IMR-90 (cell line): Measurements from ENCODE around the gene PNKP. TPM values are rescaled to one million over a fixed set of nuclear protein-coding genes. Genes with fewer than 3 reads are reported as not detected.

Experiments
- ATAC-seq: fragments of 200-7000 bp; cut with Tn5 transposase; 2 replicates; pipeline ENCODE4 v1.9.1; 2020; ENCODE audit warnings: low read depth, mild to moderate bottlenecking, moderate library complexity
- BruUV-seq: library from RNA; stranded (reverse); fragments of 400-500 nt; replicated peaks from 2 replicates; lab custom pipeline; 2021; lab: Mats Ljungman, UMichigan
- CTCF ChIA-PET: fragments of 300-600 bp; formaldehyde crosslinking; extraction: SDS; loops from one replicate; lab custom pipeline; 2021; ENCODE audit warnings: antibody characterized with exemption; lab: Yijun Ruan, JAX
- POLR2A ChIA-PET: fragments of 300-600 bp; sonication (Branson Sonifier 250); formaldehyde crosslinking; loops from one replicate; lab custom pipeline; 2022; ENCODE audit warnings: antibody characterized with exemption; ENCODE audit not compliant: unreplicated experiment; lab: Charles Lee
- DNase-seq: peaks from one replicate; pipeline ENCODE4 v3.0.0; 2013
- H2AFZ ChIP-seq: replicated peaks from 2 replicates; pipeline ENCODE3; 2013; ENCODE audit warnings: low read length, mild to moderate bottlenecking; ENCODE audit not compliant: poor library complexity
- H2AK5ac ChIP-seq: 2 replicates; pipeline ENCODE4 v1.6.1; 2013; ENCODE audit warnings: low read depth, low read length, inconsistent platforms
- H2AK9ac ChIP-seq: replicated peaks from 2 replicates; pipeline ENCODE3; 2013; ENCODE audit warnings: mild to moderate bottlenecking, low read depth, low read length, moderate library complexity; ENCODE audit not compliant: poor library complexity
- H2BK120ac ChIP-seq: 2 replicates; pipeline ENCODE4 v1.6.1; 2013; ENCODE audit warnings: low read depth, low read length, inconsistent platforms
- H2BK15ac ChIP-seq: 3 replicates; pipeline ENCODE4 v1.6.1; 2013; ENCODE audit warnings: low read depth, low read length, inconsistent platforms
- H2BK20ac ChIP-seq: 2 replicates; pipeline ENCODE4 v1.6.1; 2013; ENCODE audit warnings: low read depth, mild to moderate bottlenecking, inconsistent platforms, low read length, moderate library complexity
- H2BK5ac ChIP-seq: 2 replicates; pipeline ENCODE4 v1.6.1; 2013; ENCODE audit warnings: mild to moderate bottlenecking, low read depth, low read length, inconsistent platforms; ENCODE audit not compliant: poor library complexity, severe bottlenecking
- H3K14ac ChIP-seq: replicated peaks from 2 replicates; pipeline ENCODE4 v1.6.1; 2013; ENCODE audit warnings: low read depth, low read length, inconsistent platforms
- H3K18ac ChIP-seq: 2 replicates; pipeline ENCODE4 v1.6.1; 2013; ENCODE audit warnings: low read depth, low read length, control low read depth
- H3K23ac ChIP-seq: 2 replicates; pipeline ENCODE4 v1.6.1; 2013; ENCODE audit warnings: low read depth, low read length, inconsistent platforms
- H3K27ac ChIP-seq: 2 replicates; pipeline ENCODE4 v1.5.1; 2013; ENCODE audit warnings: mild to moderate bottlenecking, control low read depth, low read length; ENCODE audit not compliant: insufficient read depth
- H3K27me3 ChIP-seq: 2 replicates; pipeline ENCODE4 v1.6.1; 2013; ENCODE audit warnings: low read length; ENCODE audit not compliant: control insufficient read depth, insufficient read depth
- H3K36me3 ChIP-seq: 2 replicates; pipeline ENCODE4 v1.6.1; 2013; ENCODE audit warnings: low read length, mixed read lengths; ENCODE audit not compliant: control insufficient read depth, insufficient read depth
- H3K4ac ChIP-seq: 2 replicates; pipeline ENCODE4 v1.6.1; 2013; ENCODE audit warnings: low read depth, low read length, inconsistent platforms
- H3K4me1 ChIP-seq: 2 replicates; pipeline ENCODE4 v1.6.1; 2013; ENCODE audit warnings: low read length, mixed read lengths; ENCODE audit not compliant: control insufficient read depth, insufficient read depth
- H3K4me2 ChIP-seq: 2 replicates; pipeline ENCODE4 v1.6.1; 2013; ENCODE audit warnings: low read depth, mild to moderate bottlenecking, control low read depth, low read length, moderate library complexity
- H3K4me3 ChIP-seq: 2 replicates; pipeline ENCODE4 v1.5.1; 2013; ENCODE audit warnings: low read depth, mild to moderate bottlenecking, control low read depth, low read length, moderate library complexity; ENCODE audit not compliant: insufficient read depth
- H3K56ac ChIP-seq: 2 replicates; pipeline ENCODE4 v1.6.1; 2013; ENCODE audit warnings: low read length, inconsistent platforms; ENCODE audit not compliant: insufficient read depth; ENCODE audit errors: extremely low read depth
- H3K79me1 ChIP-seq, 2 experiments: 2 replicates each; pipeline ENCODE4 v1.6.1; 2013; ENCODE audit warnings: low read length in 2 of 2, inconsistent platforms in 1 of 2, low read depth in 1 of 2
- H3K9ac ChIP-seq: 2 replicates; pipeline ENCODE4 v1.6.1; 2013; ENCODE audit warnings: low read depth, low read length, control low read depth
- H3K9me1 ChIP-seq: 2 replicates; pipeline ENCODE4 v1.6.1; 2013; ENCODE audit warnings: low read length, inconsistent platforms; ENCODE audit not compliant: insufficient read depth
- H3K9me3 ChIP-seq: 2 replicates; pipeline ENCODE4 v1.6.1; 2013; ENCODE audit warnings: low read length; ENCODE audit not compliant: control insufficient read depth, insufficient read depth
- H4K20me1 ChIP-seq: 2 replicates; pipeline ENCODE4 v1.6.1; 2013; ENCODE audit warnings: low read length, inconsistent platforms; ENCODE audit not compliant: insufficient read depth
- H4K5ac ChIP-seq: 2 replicates; pipeline ENCODE4 v1.6.1; 2013; ENCODE audit warnings: mild to moderate bottlenecking, low read depth, low read length, control low read depth
- H4K8ac ChIP-seq, 2 experiments: 2 replicates each; pipeline ENCODE4 v1.6.1; 2013; ENCODE audit warnings: low read depth in 2 of 2, low read length in 2 of 2, control low read depth in 1 of 2, inconsistent platforms in 1 of 2
- H4K91ac ChIP-seq: 2 replicates; pipeline ENCODE4 v1.6.1; 2013; ENCODE audit warnings: low read depth, low read length, inconsistent platforms; ENCODE audit not compliant: insufficient read depth
- CEBPB ChIP-seq: IDR thresholded peaks from 2 replicates; pipeline ENCODE4 v1.6.1; 2012; ENCODE audit warnings: low read depth, low read length, improper control_type of control experiment
- CHD1 ChIP-seq: IDR thresholded peaks from 2 replicates; pipeline ENCODE4 v1.6.1; 2012; ENCODE audit warnings: low read depth, low read length, improper control_type of control experiment
- MAFK ChIP-seq: IDR thresholded peaks from 2 replicates; pipeline ENCODE4 v1.6.1; 2012; ENCODE audit warnings: low read depth, low read length, improper control_type of control experiment
- MAZ ChIP-seq: IDR thresholded peaks from 2 replicates; pipeline ENCODE4 v1.6.1; 2012; ENCODE audit warnings: low read depth, mild to moderate bottlenecking, low read length, improper control_type of control experiment, moderate library complexity, borderline replicate concordance
- MXI1 ChIP-seq: IDR thresholded peaks from 2 replicates; pipeline ENCODE4 v1.6.1; 2012; ENCODE audit warnings: low read depth, mild to moderate bottlenecking, low read length, moderate library complexity, borderline replicate concordance
- NFE2L2 ChIP-seq: fragments of 150-350 bp; IDR thresholded peaks from 2 replicates; pipeline ENCODE4 v1.6.1; 2016; ENCODE audit warnings: low read depth, mild to moderate bottlenecking, low read length
- POLR2A ChIP-seq: IDR thresholded peaks from 2 replicates; pipeline ENCODE4 v1.6.1; 2012; ENCODE audit warnings: mild to moderate bottlenecking, low read depth, low read length
- RAD21 ChIP-seq: IDR thresholded peaks from 2 replicates; pipeline ENCODE4 v1.6.1; 2012; ENCODE audit warnings: low read length, improper control_type of control experiment
- RFX5 ChIP-seq: IDR thresholded peaks from 2 replicates; pipeline ENCODE4 v1.8.0; 2012; ENCODE audit warnings: low read depth, mild to moderate bottlenecking, low read length, moderate library complexity
- SMC3 ChIP-seq: fragments of 150-350 bp; IDR thresholded peaks from 2 replicates; pipeline ENCODE4 v1.6.1; 2016; ENCODE audit warnings: low read depth, mild to moderate bottlenecking, antibody characterized with exemption, low read length, moderate library complexity
- WGBS, 2 experiments: methylation state at CpG; one replicate each; pipeline versions ENCODE4 v1.1.5 to v1.1.7; 2013; ENCODE audit warnings: missing lambda C conversion rate in 2 of 2; ENCODE audit not compliant: insufficient read length in 1 of 2; ENCODE audit errors: extremely low coverage in 2 of 2; 5-methylcytosine and 5-hydroxymethylcytosine counted together
- dilution Hi-C: fragments of 300-500 bp; cut with HindIII; formaldehyde crosslinking; loops from one replicate; pipeline ENCODE4 v1.14.3; 2018; ENCODE audit warnings: low sequenced_read_pairs; ENCODE audit not compliant: unreplicated experiment
- in situ Hi-C: fragments of 300-500 bp; cut with MboI; formaldehyde crosslinking; loops from 3 replicates; pipeline ENCODE4 v1.14.3; 2019; ENCODE audit warnings: low sequenced_read_pairs, inconsistent platforms, mixed read lengths
- intact Hi-C: fragments of 100-400 bp; cut with micrococcal nuclease; formaldehyde crosslinking; loops from 2 replicates; pipeline ENCODE4 v1.10.0; 2022
- polyA plus RNA-seq, 3 experiments: library from polyadenylated mRNA; depleted of rRNA; stranded (reverse); fragments of >200 nt; gene quantifications; 2 replicates each; pipeline ENCODE4 v1.2.3, GENCODE V29; 2012; ENCODE audit warnings: low replicate concordance in 1 of 3
- total RNA-seq: library from RNA; depleted of rRNA; stranded (reverse); fragments of >200 nt; gene quantifications from 2 replicates; pipeline ENCODE4 v1.2.3, GENCODE V29; 2012
- TF ChIP-seq, protein P1 (sequence below): conservative IDR thresholded peaks from 2 replicates; pipeline ENCODE4 v1.5.1; 2012; ENCODE audit warnings: mild to moderate bottlenecking, low read depth, low read length, improper control_type of control experiment
- TF ChIP-seq, protein P2 (sequence below): fragments of 150-350 bp; IDR thresholded peaks from 2 replicates; pipeline ENCODE4 v1.6.1; 2016; ENCODE audit warnings: low read depth, mild to moderate bottlenecking, low read length, moderate library complexity, borderline replicate concordance
- TF ChIP-seq, protein P3 (sequence below): fragments of 150-350 bp; IDR thresholded peaks from 2 replicates; pipeline ENCODE4 v1.6.1; 2017; ENCODE audit warnings: mild to moderate bottlenecking, antibody characterized with exemption, low read length, low read depth

The PNKP gene
- total and polyA plus RNA-seq, 2 of the 4 experiments (the other 2 are of a cell fraction): 14.2 to 25.0 TPM

DNA sequence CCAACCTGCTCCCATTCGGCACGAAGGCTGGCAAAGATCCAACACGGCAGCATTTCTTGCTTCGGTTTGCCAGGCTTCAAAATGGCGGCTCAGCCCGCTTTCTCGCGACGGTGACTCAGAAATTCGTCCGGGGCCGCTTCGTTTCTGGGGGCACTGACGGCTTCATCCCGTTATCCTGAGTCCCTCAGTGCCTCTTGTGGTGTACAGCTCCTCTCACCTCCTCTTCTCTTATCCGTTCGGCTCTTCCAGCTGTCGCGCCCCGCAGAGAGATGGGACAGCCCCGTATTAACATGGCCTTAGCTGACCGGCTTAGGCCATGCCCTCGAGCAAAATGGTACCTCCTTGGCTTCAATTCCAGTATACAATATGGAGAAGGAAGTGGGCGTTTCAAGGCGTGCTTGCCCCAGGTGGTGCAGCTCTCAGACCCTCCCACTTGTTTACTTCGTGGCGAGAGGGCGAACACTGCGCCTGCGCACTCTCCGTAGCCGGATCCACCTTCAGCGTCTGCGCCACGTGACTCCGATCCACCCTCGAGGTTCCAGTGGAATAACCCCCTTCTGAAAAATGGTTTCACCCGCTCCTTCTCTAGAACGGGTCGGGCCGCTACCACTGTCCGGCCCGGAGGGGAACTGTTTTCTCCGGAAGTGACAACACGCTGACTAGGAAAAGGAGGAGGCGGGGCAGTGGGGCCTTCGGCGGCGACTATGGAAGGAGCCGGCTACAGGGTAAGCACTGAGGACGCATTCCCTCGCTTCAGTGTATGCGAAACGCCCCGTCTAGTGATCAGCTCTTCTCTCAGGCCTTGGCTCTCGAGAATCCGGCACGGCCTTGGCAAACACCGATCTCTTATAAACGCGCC is 9.9 kb upstream of the PNKP start, which contains the start of the genes AKT1S1 and TBC1D17:
Gene AKT1S1 (minus strand): TSS at position 336 of the 859 bp plus-strand sequence. CDS start 4,060 bp downstream, outside the sequence.
Gene TBC1D17 (plus strand): TSS at position 683 of the 859 bp plus-strand sequence. CDS start 22 bp downstream, at position 705.
- H2BK5ac ChIP-seq: peak within 1 kb of the TSS; percentile 97
- H3K14ac ChIP-seq: peak within 1 kb of the TSS; percentile 100
- peak within 1 kb of the TSS; percentile 97 for H2AK5ac ChIP-seq
- H3K4me1 ChIP-seq: peaks cover 7% of the 10 kb centered on the region
- peak within 1 kb of the TSS; percentile 99 for H2AFZ ChIP-seq
- H3K56ac ChIP-seq: peak within 1 kb of the TSS; percentile 99
- H3K18ac ChIP-seq: peak within 1 kb of the TSS; percentile 92
- peak within 1 kb of the TSS; percentile 100 for H2AK9ac ChIP-seq
- H3K9me1 ChIP-seq: peaks cover 10% of the 10 kb centered on the region
- intact Hi-C loops: loop anchor here (5.0 kb wide), 1 partner anchor 150 kb away; the partner anchor contains the start of genes VRK3 and ZNF473
- dilution Hi-C loops: no loop called here
- peak within 1 kb of the TSS; percentile 97 to 99 for H4K8ac ChIP-seq
- H3K4me2 ChIP-seq: peak within 1 kb of the TSS; percentile 99
- peak within 1 kb of the TSS; percentile 97 for H3K9ac ChIP-seq
- H2BK15ac ChIP-seq: peak within 1 kb of the TSS; percentile 100
- H3K36me3 ChIP-seq: peaks cover 25% of the 10 kb centered on the region; the same call in 1 of the 2 replicates
- H3K79me1 ChIP-seq: peaks cover 22 to 50% of the 10 kb centered on the region in 2 experiments
- peak within 1 kb of the TSS; percentile 99 for H2BK20ac ChIP-seq
- BruUV-seq: TSS peak; percentile 62
- CTCF ChIA-PET: no interaction called here
- DNase-seq: peak; percentile 100
- H3K4ac ChIP-seq: peak within 1 kb of the TSS; percentile 99
- H3K9me3 ChIP-seq: no peaks in the 10 kb centered on the region
- H3K4me3 ChIP-seq: peak within 1 kb of the TSS; percentile 63
- POLR2A ChIA-PET: interaction anchor here (0.6 to 1.3 kb wide), 3 partner anchors 11 to 347 kb away, joined by 4 to 9 read pairs (median 6); no protein-coding TSS in a partner anchor
- WGBS, 2 experiments: 1% methylated on average over 16 of the region's 61 CpGs; no CpG with 5 or more reads in 1 of the 2 experiments
- no peaks in the 10 kb centered on the region; the same call in 1 of the 2 replicates for H4K20me1 ChIP-seq
- peak; percentile 68 for ATAC-seq
- peak within 1 kb of the TSS; percentile 99 for H4K91ac ChIP-seq
- no peaks in the 10 kb centered on the region for H3K27me3 ChIP-seq
- peak within 1 kb of the TSS; percentile 99 for H2BK120ac ChIP-seq
- peak within 1 kb of the TSS; percentile 97 for H3K27ac ChIP-seq
- H3K23ac ChIP-seq: peak within 1 kb of the TSS; percentile 99
- peak within 1 kb of the TSS; percentile 98 for H4K5ac ChIP-seq
- in situ Hi-C loops: no loop called here
- TF ChIP-seq, protein P1, sequence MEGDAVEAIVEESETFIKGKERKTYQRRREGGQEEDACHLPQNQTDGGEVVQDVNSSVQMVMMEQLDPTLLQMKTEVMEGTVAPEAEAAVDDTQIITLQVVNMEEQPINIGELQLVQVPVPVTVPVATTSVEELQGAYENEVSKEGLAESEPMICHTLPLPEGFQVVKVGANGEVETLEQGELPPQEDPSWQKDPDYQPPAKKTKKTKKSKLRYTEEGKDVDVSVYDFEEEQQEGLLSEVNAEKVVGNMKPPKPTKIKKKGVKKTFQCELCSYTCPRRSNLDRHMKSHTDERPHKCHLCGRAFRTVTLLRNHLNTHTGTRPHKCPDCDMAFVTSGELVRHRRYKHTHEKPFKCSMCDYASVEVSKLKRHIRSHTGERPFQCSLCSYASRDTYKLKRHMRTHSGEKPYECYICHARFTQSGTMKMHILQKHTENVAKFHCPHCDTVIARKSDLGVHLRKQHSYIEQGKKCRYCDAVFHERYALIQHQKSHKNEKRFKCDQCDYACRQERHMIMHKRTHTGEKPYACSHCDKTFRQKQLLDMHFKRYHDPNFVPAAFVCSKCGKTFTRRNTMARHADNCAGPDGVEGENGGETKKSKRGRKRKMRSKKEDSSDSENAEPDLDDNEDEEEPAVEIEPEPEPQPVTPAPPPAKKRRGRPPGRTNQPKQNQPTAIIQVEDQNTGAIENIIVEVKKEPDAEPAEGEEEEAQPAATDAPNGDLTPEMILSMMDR: no peak
- TF ChIP-seq NFE2L2 (peak; percentile 28; the same call in 1 of the 2 replicates), RFX5 (no peak), SMC3 (no peak; the same call in 1 of the 2 replicates), CEBPB (no peak), MAZ (0 out of 2 replicates have a peak, but pooled peaks have one; percentile 52), POLR2A (peak; percentile 94), MXI1 (peak; percentile 79), MAFK (peak; percentile 54), RAD21 (no peak), CHD1 (peak; percentile 98; the same call in 1 of the 2 replicates)
- TF ChIP-seq, protein P2, sequence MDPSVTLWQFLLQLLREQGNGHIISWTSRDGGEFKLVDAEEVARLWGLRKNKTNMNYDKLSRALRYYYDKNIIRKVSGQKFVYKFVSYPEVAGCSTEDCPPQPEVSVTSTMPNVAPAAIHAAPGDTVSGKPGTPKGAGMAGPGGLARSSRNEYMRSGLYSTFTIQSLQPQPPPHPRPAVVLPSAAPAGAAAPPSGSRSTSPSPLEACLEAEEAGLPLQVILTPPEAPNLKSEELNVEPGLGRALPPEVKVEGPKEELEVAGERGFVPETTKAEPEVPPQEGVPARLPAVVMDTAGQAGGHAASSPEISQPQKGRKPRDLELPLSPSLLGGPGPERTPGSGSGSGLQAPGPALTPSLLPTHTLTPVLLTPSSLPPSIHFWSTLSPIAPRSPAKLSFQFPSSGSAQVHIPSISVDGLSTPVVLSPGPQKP: 0 out of 2 replicates have a peak, but pooled peaks have one; percentile 58
- TF ChIP-seq, protein P3, sequence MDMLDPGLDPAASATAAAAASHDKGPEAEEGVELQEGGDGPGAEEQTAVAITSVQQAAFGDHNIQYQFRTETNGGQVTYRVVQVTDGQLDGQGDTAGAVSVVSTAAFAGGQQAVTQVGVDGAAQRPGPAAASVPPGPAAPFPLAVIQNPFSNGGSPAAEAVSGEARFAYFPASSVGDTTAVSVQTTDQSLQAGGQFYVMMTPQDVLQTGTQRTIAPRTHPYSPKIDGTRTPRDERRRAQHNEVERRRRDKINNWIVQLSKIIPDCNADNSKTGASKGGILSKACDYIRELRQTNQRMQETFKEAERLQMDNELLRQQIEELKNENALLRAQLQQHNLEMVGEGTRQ: peak; percentile 99
